ENCODE data around the gene SUFU.

DNA sequence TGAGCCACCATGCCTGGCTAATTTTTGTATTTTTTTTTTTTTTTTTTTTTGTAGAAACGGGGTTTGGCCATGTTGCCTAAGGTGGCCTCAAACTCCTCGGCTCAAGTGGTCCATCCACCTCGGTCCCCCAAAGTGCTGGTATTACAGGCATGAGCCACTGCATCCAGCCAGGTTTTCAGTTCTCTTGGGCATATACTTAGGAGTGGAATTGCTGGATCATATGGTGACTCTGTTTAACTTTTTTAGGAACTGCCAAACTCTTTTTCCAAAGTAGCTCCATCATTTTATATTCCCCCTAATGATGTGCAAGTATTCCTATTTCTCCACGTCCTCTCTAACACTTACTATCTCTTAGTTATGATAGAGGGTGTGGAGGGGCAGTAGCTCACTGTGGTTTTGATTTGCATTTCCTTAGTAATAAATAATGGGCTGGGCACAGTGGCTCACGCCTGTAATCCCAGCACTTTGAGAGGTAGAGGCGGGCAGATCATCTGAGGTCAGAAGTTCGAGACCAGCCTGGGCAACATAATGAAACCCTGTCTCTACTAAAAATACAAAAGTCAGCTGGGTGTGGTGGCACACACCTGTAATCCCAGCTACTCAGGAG lies 41.6 kb downstream of the SUFU start:
- TF ChIP-seq CTCF (IDR thresholded peaks at IDR 0.05) (no peak), POLR2A (IDR thresholded peaks at IDR 0.05) (no peak)

All from vagina (tissue), 2 donors.